Measurements from ENCODE around the gene PET100.
"Not testable (repeated sequence)": the region's sequence is repeated elsewhere in the genome, so short reads cannot be mapped to it uniquely, and the experiment has no call there.

Gene PET100

GRCh38 chr19:7635670-7636069 lies 6.1 kb downstream of the PET100 start:
- no peak for DNase-seq

GRCh38 chr19:7636317-7636690 lies 6.7 kb downstream of the PET100 start:
- no peak for DNase-seq

- peak; percentile 96 for DNase-seq
These were observed 7.2 kb downstream of the PET100 start, which contains the start of gene STXBP2 for GRCh38 chr19:7636691-7637373. TSS of gene STXBP2 (plus strand) at chr19:7637110. CDS start at chr19:7637150, 40 bp downstream.

GRCh38 chr19:7637374-7638256 lies 8.0 kb downstream of the PET100 start:
- no peak for DNase-seq

GRCh38 chr19:7638802-7639465 lies 9.3 kb downstream of the PET100 start:
- DNase-seq, result no peak

GRCh38 chr19:7639863-7640348 lies 10.3 kb downstream of the PET100 start:
- no peak for DNase-seq

GRCh38 chr19:7640803-7641202 lies 11.2 kb downstream of the PET100 start:
- DNase-seq, result no peak

GRCh38 chr19:7641290-7642276 lies 12.0 kb downstream of the PET100 start:
- DNase-seq, result no peak

- DNase-seq, result no peak
These were observed 12.9 kb downstream of the PET100 start for GRCh38 chr19:7642295-7643030.

GRCh38 chr19:7643031-7643415 lies 13.4 kb downstream of the PET100 start:
- no peak for DNase-seq

GRCh38 chr19:7643629-7644549 lies 14.3 kb downstream of the PET100 start:
- not testable (repeated sequence) for DNase-seq

GRCh38 chr19:7644550-7644877 lies 14.9 kb downstream of the PET100 start:
- no peak for DNase-seq

- no peak for DNase-seq
These were observed 15.6 kb downstream of the PET100 start for GRCh38 chr19:7645163-7645562.

- no peak for DNase-seq
These were observed 16.2 kb downstream of the PET100 start for GRCh38 chr19:7645656-7646425.

GRCh38 chr19:7646426-7646700 lies 16.8 kb downstream of the PET100 start:
- no peak for DNase-seq

- no peak for DNase-seq
These were observed 17.6 kb downstream of the PET100 start for GRCh38 chr19:7647156-7647555.

- DNase-seq, result no peak
These were observed 18.8 kb downstream of the PET100 start for GRCh38 chr19:7648265-7649014.

- DNase-seq, result no peak
These were observed 20.6 kb downstream of the PET100 start for GRCh38 chr19:7650148-7650547.

GRCh38 chr19:7652061-7652641 lies 22.6 kb downstream of the PET100 start:
- peak; percentile 91 for DNase-seq

Measured in T-helper 9 cell (primary cell).